ENCODE measurements around the gene GFOD2. TPM values are rescaled to one million over a fixed set of nuclear protein-coding genes. Genes with fewer than 3 reads are reported as not detected.

The GFOD2 gene
- polyA plus RNA-seq, 12 donors, result 10.2 to 29.8 (median 13.1) TPM; not detected in 1

- no peak for DNase-seq
These were observed 73.6 kb downstream of the GFOD2 start for GRCh38 chr16:67645397-67646121.

GRCh38 chr16:67644038-67644437 is 75.1 kb downstream of the GFOD2 start:
- DNase-seq, result no peak

GRCh38 chr16:67641779-67642708 is 77.1 kb downstream of the GFOD2 start:
- DNase-seq, result no peak

- no peak for DNase-seq
These were observed 81.5 kb downstream of the GFOD2 start for GRCh38 chr16:67637625-67638024.

- no peak for DNase-seq
These were observed 82.4 kb downstream of the GFOD2 start for GRCh38 chr16:67636713-67637112.

GRCh38 chr16:67632415-67633172 is 86.5 kb downstream of the GFOD2 start:
- DNase-seq, result no peak

GRCh38 chr16:67628216-67628615 is 90.9 kb downstream of the GFOD2 start:
- no peak for DNase-seq

Other genes with a start within 250 kb of the GFOD2 start
- gene ATP6V0D1, start 238.2 kb downstream of the GFOD2 start, polyA plus RNA-seq (ENCODE audit: insufficient read length in 12 of 12), result 10 to 100 TPM in 11 of 12 donors, not detected in 1; 44.5 to 67.3 (median 55.4) TPM
- under 1 TPM in 3 of 12 donors, not detected in 9; 0.25 to 0.59 (median 0.25) TPM for gene AGRP, start 235.8 kb downstream of the GFOD2 start, polyA plus RNA-seq (ENCODE audit: insufficient read length in 12 of 12)
- gene RIPOR1, start 190.5 kb downstream of the GFOD2 start, polyA plus RNA-seq (ENCODE audit: insufficient read length in 12 of 12), result 10 to 100 TPM in 11 of 12 donors, not detected in 1; 31.1 to 91.9 (median 47.9) TPM
- 10 to 100 TPM in 11 of 12 donors, not detected in 1; 40.4 to 71.9 (median 43.6) TPM for gene CTCF, start 156.8 kb downstream of the GFOD2 start, polyA plus RNA-seq (ENCODE audit: insufficient read length in 12 of 12)
- gene CARMIL2, start 74.2 kb downstream of the GFOD2 start, polyA plus RNA-seq (ENCODE audit: insufficient read length in 12 of 12), result 1 to 10 TPM in 2 of 12 donors, under 1 TPM in 8, not detected in 2; 0.32 to 2.4 (median 0.41) TPM
- gene ACD, start 59.1 kb downstream of the GFOD2 start, polyA plus RNA-seq (ENCODE audit: insufficient read length in 12 of 12), result 10 to 100 TPM in 10 of 12 donors, 1 to 10 TPM in 1, not detected in 1; 9.6 to 29.9 (median 13.0) TPM
- gene PARD6A, start 58.4 kb downstream of the GFOD2 start, polyA plus RNA-seq (ENCODE audit: insufficient read length in 12 of 12), result 1 to 10 TPM in 2 of 12 donors, under 1 TPM in 8, not detected in 2; 0.41 to 1.2 (median 0.72) TPM
- gene ENKD1, start 52.6 kb downstream of the GFOD2 start, polyA plus RNA-seq (ENCODE audit: insufficient read length in 12 of 12), result 10 to 100 TPM in 2 of 12 donors, 1 to 10 TPM in 9, not detected in 1; 6.1 to 15.3 (median 8.6) TPM
- 1 to 10 TPM in 10 of 12 donors, not detected in 2; 1.5 to 3.2 (median 2.1) TPM for gene C16orf86, start 52.5 kb downstream of the GFOD2 start, polyA plus RNA-seq (ENCODE audit: insufficient read length in 12 of 12)
- gene RANBP10, start 87.2 kb upstream of the GFOD2 start, polyA plus RNA-seq (ENCODE audit: insufficient read length in 12 of 12), result 10 to 100 TPM in 11 of 12 donors, not detected in 1; 15.0 to 31.8 (median 21.2) TPM
- gene TSNAXIP1, start 87.6 kb upstream of the GFOD2 start, polyA plus RNA-seq (ENCODE audit: insufficient read length in 12 of 12), result 1 to 10 TPM in 7 of 12 donors, under 1 TPM in 3, not detected in 2; 0.83 to 5.0 (median 1.3) TPM
- gene THAP11, start 123.0 kb upstream of the GFOD2 start, polyA plus RNA-seq (ENCODE audit: insufficient read length in 12 of 12), result 10 to 100 TPM in 11 of 12 donors, not detected in 1; 11.8 to 25.6 (median 22.2) TPM
- 1,000 to 10,000 TPM in 1 of 12 donors, 100 to 1,000 TPM in 11; 111 to 1,287 (median 122) TPM for gene NUTF2, start 127.6 kb upstream of the GFOD2 start, polyA plus RNA-seq (ENCODE audit: insufficient read length in 12 of 12)
- 10 to 100 TPM in 11 of 12 donors, not detected in 1; 27.3 to 61.6 (median 32.4) TPM for gene CENPT, start 128.4 kb upstream of the GFOD2 start, polyA plus RNA-seq (ENCODE audit: insufficient read length in 12 of 12)
- gene EDC4, start 153.7 kb upstream of the GFOD2 start, polyA plus RNA-seq (ENCODE audit: insufficient read length in 12 of 12), result 100 to 1,000 TPM in 5 of 12 donors, 10 to 100 TPM in 7; 40.4 to 146 (median 96.8) TPM
- gene NRN1L, start 165.6 kb upstream of the GFOD2 start, polyA plus RNA-seq (ENCODE audit: insufficient read length in 12 of 12), result 1 to 10 TPM in 1 of 12 donors, under 1 TPM in 6, not detected in 5; 0.37 to 1.7 (median 0.74) TPM
- 10 to 100 TPM in 11 of 12 donors, not detected in 1; 15.6 to 32.5 (median 21.0) TPM for gene PSKH1, start 173.9 kb upstream of the GFOD2 start, polyA plus RNA-seq (ENCODE audit: insufficient read length in 12 of 12)
- gene CTRL, start 212.5 kb upstream of the GFOD2 start, polyA plus RNA-seq (ENCODE audit: insufficient read length in 12 of 12), result 1 to 10 TPM in 10 of 12 donors, not detected in 2; 1.2 to 5.8 (median 4.3) TPM
- 10 to 100 TPM in 11 of 12 donors, not detected in 1; 18.9 to 28.5 (median 23.1) TPM for gene PSMB10, start 217.5 kb upstream of the GFOD2 start, polyA plus RNA-seq (ENCODE audit: insufficient read length in 12 of 12)
- gene LCAT, start 224.8 kb upstream of the GFOD2 start, polyA plus RNA-seq (ENCODE audit: insufficient read length in 12 of 12), result 10 to 100 TPM in 11 of 12 donors, not detected in 1; 15.7 to 39.5 (median 18.8) TPM
- gene SLC12A4, start 249.3 kb upstream of the GFOD2 start, polyA plus RNA-seq (ENCODE audit: insufficient read length in 12 of 12), result 10 to 100 TPM in 11 of 12 donors, not detected in 1; 28.2 to 51.5 (median 40.7) TPM